ENCODE data around the gene PTPN14. TPM values are rescaled to one million over a fixed set of nuclear protein-coding genes. Genes with fewer than 3 reads are reported as not detected.
"Not testable (repeated sequence)": the region's sequence is repeated elsewhere in the genome, so short reads cannot be mapped to it uniquely, and the experiment has no call there.

PTPN14 gene
- total RNA-seq, 5 donors from 2014 or later (not counting 1 experiment from before 2014, with no cell fraction given): 0.02 to 0.36 (median 0.29) TPM

GRCh38 chr1:214492401-214493075 lies 58.9 kb downstream of the PTPN14 start:
- no peaks in the 10 kb centered on the region for H3K4me1 Mint-ChIP-seq
- no peaks in the 10 kb centered on the region for H3K9me3 ChIP-seq
- no peaks in the 10 kb centered on the region for H3K4me1 ChIP-seq (ENCODE audit: control insufficient read depth in 1 of 2, extremely low read depth in 1 of 2, insufficient read depth in 2 of 2, low read length in 2 of 2)
- ChIA-PET CTCF (interaction anchor here in 1 of 2 donors (0.7 kb wide), 1 partner anchor 77 kb away, joined by 3 read pairs; no protein-coding TSS in a partner anchor), POLR2A (no interaction called here)
- no peak overlapping the region for H3K4me3 Mint-ChIP-seq
- no peak overlapping the region for H3K27ac ChIP-seq (ENCODE audit: low read length)
- 93% methylated on average over 3 of the region's 9 CpGs for WGBS (ENCODE audit: insufficient coverage)
- H3K27ac Mint-ChIP-seq: no peak overlapping the region
- H3K4me3 ChIP-seq (ENCODE audit: control insufficient read depth in 1 of 2, extremely low read depth in 1 of 2, low read length in 1 of 2): no peak overlapping the region
- H3K27me3 Mint-ChIP-seq: peaks cover 12 to 26% of the 10 kb centered on the region in 2 donors
- DNase-seq (no peak), ATAC-seq (replicated peaks in 1 of 4) (no peak)
- H3K36me3 ChIP-seq (ENCODE audit: control insufficient read depth in 2 of 2, extremely low read depth in 1 of 2, insufficient read depth in 1 of 2, low read length in 1 of 2): no peaks in the 10 kb centered on the region
- H3K27me3 ChIP-seq (replicated peaks in 1 of 2; ENCODE audit: control insufficient read depth in 2 of 2, extremely low read depth in 1 of 2, insufficient read depth in 2 of 2, low read length in 1 of 2): peaks cover 0 to 5% of the 10 kb centered on the region in 2 experiments
- H3K36me3 Mint-ChIP-seq: no peaks in the 10 kb centered on the region
- H3K9me3 Mint-ChIP-seq: no peaks in the 10 kb centered on the region

GRCh38 chr1:214491468-214492146 lies 59.8 kb downstream of the PTPN14 start:
- 61% methylated on average over 3 of the region's 5 CpGs for WGBS (ENCODE audit: insufficient coverage)

GRCh38 chr1:214485151-214485550 lies 66.3 kb downstream of the PTPN14 start:
- WGBS (ENCODE audit: insufficient coverage): 93% methylated on average over 3 of the region's 5 CpGs
- no peaks in the 10 kb centered on the region for H3K4me1 ChIP-seq (ENCODE audit: control insufficient read depth in 1 of 2, extremely low read depth in 1 of 2, insufficient read depth in 2 of 2, low read length in 2 of 2)
- Mint-ChIP-seq H3K27me3 (peaks cover 3 to 7% of the 10 kb centered on the region in 2 donors), H3K36me3 (no peaks in the 10 kb centered on the region), H3K4me3 (no peak overlapping the region), H3K9me3 (no peaks in the 10 kb centered on the region), H3K4me1 (no peaks in the 10 kb centered on the region), H3K27ac (no peak overlapping the region)
- H3K27ac ChIP-seq (ENCODE audit: low read length): no peak overlapping the region
- no peak for ATAC-seq (replicated peaks in 1 of 4)
- no peak overlapping the region for H3K4me3 ChIP-seq (ENCODE audit: control insufficient read depth in 1 of 2, extremely low read depth in 1 of 2, low read length in 1 of 2)
- H3K36me3 ChIP-seq (ENCODE audit: control insufficient read depth in 2 of 2, extremely low read depth in 1 of 2, insufficient read depth in 1 of 2, low read length in 1 of 2): no peaks in the 10 kb centered on the region
- H3K27me3 ChIP-seq (replicated peaks in 1 of 2; ENCODE audit: control insufficient read depth in 2 of 2, extremely low read depth in 1 of 2, insufficient read depth in 2 of 2, low read length in 1 of 2): no peaks in the 10 kb centered on the region
- no peaks in the 10 kb centered on the region for H3K9me3 ChIP-seq
- POLR2A ChIA-PET: no interaction called here
- CTCF ChIA-PET: no interaction called here
- DNase-seq: no peak

More at GRCh38 chr1:214491468-214492146, 59.8 kb downstream of the PTPN14 start:
- H3K9me3 ChIP-seq: no peaks in the 10 kb centered on the region
- peaks cover 0 to 5% of the 10 kb centered on the region in 2 experiments for H3K27me3 ChIP-seq (replicated peaks in 1 of 2; ENCODE audit: control insufficient read depth in 2 of 2, extremely low read depth in 1 of 2, insufficient read depth in 2 of 2, low read length in 1 of 2)
- ChIA-PET POLR2A (no interaction called here), CTCF (no interaction called here)
- no peaks in the 10 kb centered on the region for H3K36me3 ChIP-seq (ENCODE audit: control insufficient read depth in 2 of 2, extremely low read depth in 1 of 2, insufficient read depth in 1 of 2, low read length in 1 of 2)
- no peaks in the 10 kb centered on the region for H3K4me1 Mint-ChIP-seq
- H3K4me3 Mint-ChIP-seq: no peak overlapping the region
- H3K36me3 Mint-ChIP-seq: no peaks in the 10 kb centered on the region
- DNase-seq: no peak
- H3K27ac Mint-ChIP-seq: no peak overlapping the region
- no peak overlapping the region for H3K4me3 ChIP-seq (ENCODE audit: control insufficient read depth in 1 of 2, extremely low read depth in 1 of 2, low read length in 1 of 2)
- H3K4me1 ChIP-seq (ENCODE audit: control insufficient read depth in 1 of 2, extremely low read depth in 1 of 2, insufficient read depth in 2 of 2, low read length in 2 of 2): no peaks in the 10 kb centered on the region
- peaks cover 10 to 26% of the 10 kb centered on the region in 2 donors for H3K27me3 Mint-ChIP-seq
- no peaks in the 10 kb centered on the region for H3K9me3 Mint-ChIP-seq
- H3K27ac ChIP-seq (ENCODE audit: low read length): no peak overlapping the region
- ATAC-seq (replicated peaks in 1 of 4): no peak

GRCh38 chr1:214483180-214483579 lies 68.2 kb downstream of the PTPN14 start:
- H3K36me3 ChIP-seq (ENCODE audit: control insufficient read depth in 2 of 2, extremely low read depth in 1 of 2, insufficient read depth in 1 of 2, low read length in 1 of 2); H3K27me3 Mint-ChIP-seq; H3K36me3 Mint-ChIP-seq; H3K9me3 Mint-ChIP-seq; H3K4me3 Mint-ChIP-seq; H3K27me3 ChIP-seq (replicated peaks in 1 of 2; ENCODE audit: control insufficient read depth in 2 of 2, extremely low read depth in 1 of 2, insufficient read depth in 2 of 2, low read length in 1 of 2); H3K27ac ChIP-seq (ENCODE audit: low read length); H3K4me1 Mint-ChIP-seq; H3K4me1 ChIP-seq (ENCODE audit: control insufficient read depth in 1 of 2, extremely low read depth in 1 of 2, insufficient read depth in 2 of 2, low read length in 2 of 2); ATAC-seq (replicated peaks in 1 of 4); H3K27ac Mint-ChIP-seq; DNase-seq; POLR2A ChIA-PET; CTCF ChIA-PET; H3K9me3 ChIP-seq; H3K4me3 ChIP-seq (ENCODE audit: control insufficient read depth in 1 of 2, extremely low read depth in 1 of 2, low read length in 1 of 2): not testable (repeated sequence)
- 61% methylated on average over 8 of the region's 13 CpGs for WGBS (ENCODE audit: insufficient coverage)

GRCh38 chr1:214481983-214482634 lies 69.3 kb downstream of the PTPN14 start:
- not testable (repeated sequence) for H3K27ac Mint-ChIP-seq; H3K27me3 Mint-ChIP-seq; H3K27me3 ChIP-seq (replicated peaks in 1 of 2; ENCODE audit: control insufficient read depth in 2 of 2, extremely low read depth in 1 of 2, insufficient read depth in 2 of 2, low read length in 1 of 2); H3K9me3 Mint-ChIP-seq; DNase-seq; H3K4me3 Mint-ChIP-seq; H3K36me3 ChIP-seq (ENCODE audit: control insufficient read depth in 2 of 2, extremely low read depth in 1 of 2, insufficient read depth in 1 of 2, low read length in 1 of 2); H3K4me3 ChIP-seq (ENCODE audit: control insufficient read depth in 1 of 2, extremely low read depth in 1 of 2, low read length in 1 of 2); H3K4me1 ChIP-seq (ENCODE audit: control insufficient read depth in 1 of 2, extremely low read depth in 1 of 2, insufficient read depth in 2 of 2, low read length in 2 of 2); H3K9me3 ChIP-seq; H3K4me1 Mint-ChIP-seq; H3K36me3 Mint-ChIP-seq; ATAC-seq (replicated peaks in 1 of 4); H3K27ac ChIP-seq (ENCODE audit: low read length)
- POLR2A ChIA-PET: interaction anchor here in 1 of 2 donors (0.6 kb wide), 1 partner anchor 13 kb away, joined by 4 read pairs; no protein-coding TSS in a partner anchor
- CTCF ChIA-PET: interaction anchor here in 1 of 2 donors (0.7 kb wide), 2 partner anchors 14 to 43 kb away, joined by 3 read pairs; no protein-coding TSS in a partner anchor
- WGBS (ENCODE audit: insufficient coverage): 30% methylated on average over 2 of the region's 2 CpGs

- Histone ChIP-seq H3K4me1 (ENCODE audit: control insufficient read depth in 1 of 2, extremely low read depth in 1 of 2, insufficient read depth in 2 of 2, low read length in 2 of 2) (no peaks in the 10 kb centered on the region), H3K9me3 (no peaks in the 10 kb centered on the region), H3K27me3 (replicated peaks in 1 of 2; ENCODE audit: control insufficient read depth in 2 of 2, extremely low read depth in 1 of 2, insufficient read depth in 2 of 2, low read length in 1 of 2) (peaks cover 0 to 3% of the 10 kb centered on the region in 2 experiments), H3K36me3 (ENCODE audit: control insufficient read depth in 2 of 2, extremely low read depth in 1 of 2, insufficient read depth in 1 of 2, low read length in 1 of 2) (no peaks in the 10 kb centered on the region), H3K27ac (ENCODE audit: low read length) (no peak overlapping the region), H3K4me3 (ENCODE audit: control insufficient read depth in 1 of 2, extremely low read depth in 1 of 2, low read length in 1 of 2) (no peak overlapping the region)
- H3K4me1 Mint-ChIP-seq: no peaks in the 10 kb centered on the region
- no peak overlapping the region for H3K4me3 Mint-ChIP-seq
- H3K27me3 Mint-ChIP-seq: peaks cover 9 to 23% of the 10 kb centered on the region in 2 donors
- no peak overlapping the region for H3K27ac Mint-ChIP-seq
- H3K9me3 Mint-ChIP-seq: no peaks in the 10 kb centered on the region
- DNase-seq (no peak), ATAC-seq (replicated peaks in 1 of 4) (no peak)
- H3K36me3 Mint-ChIP-seq: no peaks in the 10 kb centered on the region
- WGBS (ENCODE audit: insufficient coverage): 67% methylated on average over 2 of the region's 7 CpGs
- ChIA-PET POLR2A (interaction anchor here (0.6 kb wide), 3 partner anchors 13 to 257 kb away, joined by 3 to 5 read pairs (median 4); no protein-coding TSS in a partner anchor), CTCF (no interaction called here)
These were observed 74.2 kb downstream of the PTPN14 start for GRCh38 chr1:214476986-214477870.
